GM12892 (cell line): Measurements from ENCODE around the gene EID2B.

ENCODE experiments used
- DNase-seq: peaks from one replicate; pipeline ENCODE4 v3.0.0; 2011; ENCODE audit not compliant: insufficient read length
- FAIRE-seq: peaks from 2 replicates; lab custom pipeline; 2011; peaks lifted over from hg19 to GRCh38; lab: Jason Lieb, UNC
- POLR2A ChIP-seq: IDR thresholded peaks from 2 replicates; pipeline ENCODE4 v1.6.1; 2011; ENCODE audit warnings: low read depth, low read length, control low read depth
- POLR2AphosphoS5 ChIP-seq: IDR thresholded peaks from 2 replicates; pipeline ENCODE4 v1.6.1; 2011; ENCODE audit warnings: low read depth, low read length, control low read depth
- TAF1 ChIP-seq: IDR thresholded peaks from 2 replicates; pipeline ENCODE4 v1.6.1; 2011; ENCODE audit warnings: low read depth, mild to moderate bottlenecking, control low read depth, low read length, borderline replicate concordance

Gene EID2B

GRCh38 chr19:39506944-39507714 lies 25.5 kb downstream of the EID2B start:
- DNase-seq, result peak; percentile 86
- peak; percentile 88 for FAIRE-seq
- TF ChIP-seq POLR2A, result no peak; the same call in 1 of the 2 replicates
- TF ChIP-seq POLR2AphosphoS5, result no peak
- no peak for TF ChIP-seq TAF1

GRCh38 chr19:39506598-39506943 lies 26.1 kb downstream of the EID2B start:
- DNase-seq (no peak), FAIRE-seq (no peak)
- TF ChIP-seq POLR2AphosphoS5 (no peak), TAF1 (no peak), POLR2A (no peak)

GRCh38 chr19:39502640-39503417 lies 29.8 kb downstream of the EID2B start:
- TF ChIP-seq TAF1 (no peak), POLR2AphosphoS5 (no peak), POLR2A (no peak)
- FAIRE-seq (peak; percentile 93), DNase-seq (peak; percentile 88)

- no peak for FAIRE-seq
- no peak for DNase-seq
- TF ChIP-seq POLR2A, result no peak
- no peak for TF ChIP-seq TAF1
- no peak for TF ChIP-seq POLR2AphosphoS5
Observed at GRCh38 chr19:39501340-39501739, 31.3 kb downstream of the EID2B start.

- no peak for DNase-seq
- FAIRE-seq, result no peak
Observed at GRCh38 chr19:39500543-39500942, 32.1 kb downstream of the EID2B start.

GRCh38 chr19:39499932-39500331 lies 32.7 kb downstream of the EID2B start:
- DNase-seq, result no peak

More at GRCh38 chr19:39500543-39500942, 32.1 kb downstream of the EID2B start:
- TF ChIP-seq TAF1 (no peak), POLR2A (no peak), POLR2AphosphoS5 (no peak)

GRCh38 chr19:39498798-39499642 lies 33.6 kb downstream of the EID2B start, which contains the start of gene DLL3:
Gene DLL3, plus strand, starts transcription at chr19:39498947. Its CDS starts 28 bp downstream, at chr19:39498975.
- TF ChIP-seq TAF1 (no peak), POLR2AphosphoS5 (no peak), POLR2A (no peak)
- FAIRE-seq (no peak), DNase-seq (no peak)

More at GRCh38 chr19:39499932-39500331, 32.7 kb downstream of the EID2B start:
- no peak for TF ChIP-seq TAF1
- no peak for FAIRE-seq

- DNase-seq (no peak), FAIRE-seq (peak; percentile 46)
- TF ChIP-seq POLR2AphosphoS5, result no peak
- no peak for TF ChIP-seq POLR2A
- TF ChIP-seq TAF1, result no peak
Observed at GRCh38 chr19:39497996-39498797, 34.5 kb downstream of the EID2B start.

- no peak for DNase-seq
- no peak for TF ChIP-seq POLR2A
- TF ChIP-seq POLR2AphosphoS5, result no peak
- no peak for TF ChIP-seq TAF1
- no peak for FAIRE-seq
Observed at GRCh38 chr19:39497701-39497995, 35.0 kb downstream of the EID2B start.

- no peak for FAIRE-seq
- no peak for DNase-seq
- TF ChIP-seq POLR2AphosphoS5 (no peak), TAF1 (no peak), POLR2A (no peak)
Observed at GRCh38 chr19:39496063-39496462, 36.6 kb downstream of the EID2B start.
